Skeletal muscle tissue (tissue), 4 donors: ENCODE measurements around the gene SVOPL. TPM values are rescaled to one million over a fixed set of nuclear protein-coding genes. Genes with fewer than 3 reads are reported as not detected.
"Not testable (repeated sequence)": the region's sequence is repeated elsewhere in the genome, so short reads cannot be mapped to it uniquely, and the experiment has no call there.

Source experiments
- H3K27ac ChIP-seq: one replicate; pipeline ENCODE4 v1.7.0; 2013; ENCODE audit warnings: mild to moderate bottlenecking, low read depth, low read length, inconsistent platforms
- H3K27me3 ChIP-seq, 3 donors: one replicate each; pipeline ENCODE4 v1.7.0; 2013; ENCODE audit warnings: low read length in 3 of 3; ENCODE audit not compliant: control insufficient read depth in 3 of 3, insufficient read depth in 3 of 3
- H3K36me3 ChIP-seq, 3 donors: one replicate each; pipeline ENCODE4 v1.7.0; 2013; ENCODE audit warnings: low read length in 3 of 3; ENCODE audit not compliant: control insufficient read depth in 3 of 3, insufficient read depth in 3 of 3
- H3K4me1 ChIP-seq, 3 donors: one replicate each; pipeline ENCODE4 v1.7.0; 2013; ENCODE audit warnings: low read length in 3 of 3, mild to moderate bottlenecking in 3 of 3; ENCODE audit not compliant: control insufficient read depth in 3 of 3, insufficient read depth in 3 of 3
- H3K4me3 ChIP-seq, 3 donors: one replicate each; pipeline ENCODE4 v1.7.0; 2013; ENCODE audit warnings: low read length in 3 of 3
- H3K9ac ChIP-seq, 3 donors: one replicate each; pipeline ENCODE4 v1.7.0; 2013; ENCODE audit warnings: low read length in 3 of 3, mild to moderate bottlenecking in 3 of 3, moderate library complexity in 2 of 3, low read depth in 1 of 3
- H3K9me3 ChIP-seq, 3 donors: one replicate each; pipeline ENCODE4 v1.7.0; 2013; ENCODE audit warnings: low read length in 3 of 3; ENCODE audit not compliant: control insufficient read depth in 3 of 3
- total RNA-seq: library from RNA; depleted of rRNA; stranded (reverse); fragments of >200 nt; gene quantifications from one replicate; pipeline ENCODE4 v1.2.3, GENCODE V29; 2014
- donor health status: Osteomylitis.

The SVOPL gene
- total RNA-seq, 1 donor from 2014 or later: not detected

GRCh38 chr7:138735399-138735798, 34.2 kb upstream of the SVOPL start:
- H3K27ac ChIP-seq: no peak overlapping the region
- no peaks in the 10 kb centered on the region for H3K27me3 ChIP-seq
- H3K4me3 ChIP-seq: no peak overlapping the region
- no peak overlapping the region for H3K9ac ChIP-seq
- no peaks in the 10 kb centered on the region for H3K9me3 ChIP-seq
- no peaks in the 10 kb centered on the region for H3K4me1 ChIP-seq
- H3K36me3 ChIP-seq: no peaks in the 10 kb centered on the region

- H3K4me1 ChIP-seq: not testable (repeated sequence)
Measured at GRCh38 chr7:138731733-138732132, 30.6 kb upstream of the SVOPL start.

GRCh38 chr7:138729444-138729843, 28.3 kb upstream of the SVOPL start:
- Histone ChIP-seq H3K27me3 (no peaks in the 10 kb centered on the region), H3K9me3 (no peaks in the 10 kb centered on the region), H3K36me3 (no peaks in the 10 kb centered on the region), H3K4me1 (no peaks in the 10 kb centered on the region), H3K9ac (no peak overlapping the region), H3K27ac (no peak overlapping the region), H3K4me3 (no peak overlapping the region)

More at GRCh38 chr7:138731733-138732132, 30.6 kb upstream of the SVOPL start:
- H3K27me3 ChIP-seq, H3K36me3 ChIP-seq, H3K9ac ChIP-seq, H3K9me3 ChIP-seq, H3K4me3 ChIP-seq, H3K27ac ChIP-seq: not testable (repeated sequence)

GRCh38 chr7:138727336-138728099, 26.4 kb upstream of the SVOPL start:
- H3K9me3 ChIP-seq: no peaks in the 10 kb centered on the region
- no peak overlapping the region for H3K4me3 ChIP-seq
- H3K27me3 ChIP-seq: no peaks in the 10 kb centered on the region
- no peak overlapping the region for H3K27ac ChIP-seq
- H3K36me3 ChIP-seq: no peaks in the 10 kb centered on the region
- H3K9ac ChIP-seq: no peak overlapping the region
- no peaks in the 10 kb centered on the region for H3K4me1 ChIP-seq

- no peaks in the 10 kb centered on the region for H3K4me1 ChIP-seq
- no peak overlapping the region for H3K27ac ChIP-seq
- no peaks in the 10 kb centered on the region for H3K9me3 ChIP-seq
- H3K4me3 ChIP-seq: no peak overlapping the region
- H3K36me3 ChIP-seq: no peaks in the 10 kb centered on the region
- no peaks in the 10 kb centered on the region for H3K27me3 ChIP-seq
- no peak overlapping the region for H3K9ac ChIP-seq
Measured at GRCh38 chr7:138726288-138726687, 25.1 kb upstream of the SVOPL start.

- no peaks in the 10 kb centered on the region for H3K4me1 ChIP-seq
- no peaks in the 10 kb centered on the region for H3K36me3 ChIP-seq
- no peaks in the 10 kb centered on the region for H3K27me3 ChIP-seq
- no peak overlapping the region for H3K9ac ChIP-seq
- H3K9me3 ChIP-seq: no peaks in the 10 kb centered on the region
- no peak overlapping the region for H3K4me3 ChIP-seq
- H3K27ac ChIP-seq: no peak overlapping the region
Measured at GRCh38 chr7:138720286-138720685, 19.1 kb upstream of the SVOPL start.

- Histone ChIP-seq H3K27ac (no peak overlapping the region), H3K4me1 (no peaks in the 10 kb centered on the region), H3K9me3 (no peaks in the 10 kb centered on the region), H3K36me3 (no peaks in the 10 kb centered on the region), H3K27me3 (peaks cover 0 to 3% (median 0%) of the 10 kb centered on the region in 3 donors), H3K9ac (no peak overlapping the region), H3K4me3 (no peak overlapping the region)
Measured at GRCh38 chr7:138716889-138717288, 15.7 kb upstream of the SVOPL start.

- H3K4me1 ChIP-seq: no peaks in the 10 kb centered on the region
- H3K36me3 ChIP-seq: no peaks in the 10 kb centered on the region
- peaks cover 0 to 3% (median 0%) of the 10 kb centered on the region in 3 donors for H3K27me3 ChIP-seq
- H3K4me3 ChIP-seq: no peak overlapping the region
- no peaks in the 10 kb centered on the region for H3K9me3 ChIP-seq
- no peak overlapping the region for H3K27ac ChIP-seq
- H3K9ac ChIP-seq: no peak overlapping the region
Measured at GRCh38 chr7:138713191-138713590, 12.0 kb upstream of the SVOPL start.

- Histone ChIP-seq H3K9me3 (no peaks in the 10 kb centered on the region), H3K4me1 (no peaks in the 10 kb centered on the region), H3K36me3 (no peaks in the 10 kb centered on the region), H3K4me3 (no peak overlapping the region), H3K9ac (no peak overlapping the region), H3K27ac (no peak overlapping the region), H3K27me3 (peaks cover 0 to 3% (median 0%) of the 10 kb centered on the region in 3 donors)
Measured at GRCh38 chr7:138712652-138713051, 11.5 kb upstream of the SVOPL start.

- no peaks in the 10 kb centered on the region for H3K36me3 ChIP-seq
- H3K27ac ChIP-seq: no peak overlapping the region
- no peaks in the 10 kb centered on the region for H3K4me1 ChIP-seq
- H3K4me3 ChIP-seq: no peak overlapping the region
- peaks cover 0 to 3% (median 0%) of the 10 kb centered on the region in 3 donors for H3K27me3 ChIP-seq
- H3K9ac ChIP-seq: no peak overlapping the region
- no peaks in the 10 kb centered on the region for H3K9me3 ChIP-seq
Measured at GRCh38 chr7:138710536-138711385, 9.6 kb upstream of the SVOPL start.
